Measurements from ENCODE around the gene U2AF1L4. TPM values are rescaled to one million over a fixed set of nuclear protein-coding genes. Genes with fewer than 3 reads are reported as not detected.
A peak's percentile ranks its signal among the peaks of the same experiment; 100 is the strongest.

U2AF1L4 gene
- total RNA-seq, 4 donors from 2014 or later: 7.9 to 31.1 (median 20.9) TPM

DNA sequence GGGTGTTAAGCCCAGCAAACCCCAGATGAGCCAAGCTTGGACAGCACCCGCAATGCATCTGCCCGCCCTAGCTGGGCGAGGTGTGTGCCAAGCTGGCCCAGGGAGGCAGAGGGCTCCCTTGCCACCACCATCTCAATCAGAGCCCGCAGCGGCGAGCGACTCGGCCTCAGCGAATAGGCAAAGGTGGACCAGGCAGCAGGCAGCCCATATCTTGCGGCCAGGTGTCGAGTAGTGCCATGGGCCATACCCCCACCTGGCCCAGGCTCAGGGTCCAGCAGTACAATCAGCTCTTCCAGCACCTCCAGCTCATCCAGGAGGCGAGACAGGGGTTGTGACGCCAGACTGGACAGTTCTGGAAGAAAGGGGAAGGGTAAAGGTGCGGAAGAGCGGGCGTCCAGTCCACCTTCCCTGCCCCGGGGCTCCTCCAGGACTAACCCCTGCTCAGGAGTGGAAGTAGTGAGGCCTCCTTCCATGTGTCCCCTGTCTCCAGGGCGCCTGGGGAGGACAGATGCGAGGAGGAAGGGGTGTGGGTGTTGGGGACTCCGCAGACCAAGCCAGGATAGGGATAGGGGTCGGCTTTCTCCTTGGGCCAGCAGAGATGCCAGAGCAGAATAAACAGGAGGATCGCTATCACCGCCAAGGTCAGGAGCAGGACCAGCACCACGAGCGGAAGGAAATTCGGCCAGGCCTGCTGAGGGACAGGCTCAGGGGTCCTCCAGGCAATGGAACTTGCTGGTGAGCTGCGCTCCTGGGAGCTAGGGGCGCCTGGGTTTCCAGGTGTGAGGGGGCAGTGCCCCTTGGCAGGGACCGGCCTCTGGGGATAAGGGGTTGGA is 5.7 kb downstream of the U2AF1L4 start:
- H3K27me3 ChIP-seq: no peaks in the 10 kb centered on the region
- WGBS: 76% methylated on average over 18 of the region's 29 CpGs
- H3K36me3 ChIP-seq: peaks cover 31 to 73% (median 58%) of the 10 kb centered on the region in 4 donors
- peak overlapping the region; percentile 58 to 67 (median 66) for H3K4me3 ChIP-seq
- peak overlapping the region; percentile 80 to 94 (median 88) for H3K27ac ChIP-seq (replicated peaks in 1 of 4)
- no peak for DNase-seq (ENCODE audit: extremely low spot score)
- intact Hi-C loops (cut with DNase I): no loop called here
- H3K9me3 ChIP-seq: no peaks in the 10 kb centered on the region
- TF ChIP-seq POLR2AphosphoS5 (IDR thresholded peaks at IDR 0.05) (no peak), POLR2A (IDR thresholded peaks at IDR 0.05; ENCODE audit: low read depth) (no peak), EP300 (IDR thresholded peaks at IDR 0.05) (no peak)
- TF ChIP-seq, protein P1, sequence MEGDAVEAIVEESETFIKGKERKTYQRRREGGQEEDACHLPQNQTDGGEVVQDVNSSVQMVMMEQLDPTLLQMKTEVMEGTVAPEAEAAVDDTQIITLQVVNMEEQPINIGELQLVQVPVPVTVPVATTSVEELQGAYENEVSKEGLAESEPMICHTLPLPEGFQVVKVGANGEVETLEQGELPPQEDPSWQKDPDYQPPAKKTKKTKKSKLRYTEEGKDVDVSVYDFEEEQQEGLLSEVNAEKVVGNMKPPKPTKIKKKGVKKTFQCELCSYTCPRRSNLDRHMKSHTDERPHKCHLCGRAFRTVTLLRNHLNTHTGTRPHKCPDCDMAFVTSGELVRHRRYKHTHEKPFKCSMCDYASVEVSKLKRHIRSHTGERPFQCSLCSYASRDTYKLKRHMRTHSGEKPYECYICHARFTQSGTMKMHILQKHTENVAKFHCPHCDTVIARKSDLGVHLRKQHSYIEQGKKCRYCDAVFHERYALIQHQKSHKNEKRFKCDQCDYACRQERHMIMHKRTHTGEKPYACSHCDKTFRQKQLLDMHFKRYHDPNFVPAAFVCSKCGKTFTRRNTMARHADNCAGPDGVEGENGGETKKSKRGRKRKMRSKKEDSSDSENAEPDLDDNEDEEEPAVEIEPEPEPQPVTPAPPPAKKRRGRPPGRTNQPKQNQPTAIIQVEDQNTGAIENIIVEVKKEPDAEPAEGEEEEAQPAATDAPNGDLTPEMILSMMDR (IDR thresholded peaks at IDR 0.05): no peak
- peaks cover 22 to 59% (median 35%) of the 10 kb centered on the region in 4 donors for H3K4me1 ChIP-seq

- H3K4me3 ChIP-seq: no peak overlapping the region
- peaks cover 16 to 52% (median 28%) of the 10 kb centered on the region in 4 donors for H3K4me1 ChIP-seq
- DNase-seq (ENCODE audit: extremely low spot score): no peak
- peak overlapping the region in 2 of 4 donors; percentile 20 to 94 for H3K27ac ChIP-seq (replicated peaks in 1 of 4)
- H3K36me3 ChIP-seq: peaks cover 37 to 75% (median 62%) of the 10 kb centered on the region in 4 donors
- intact Hi-C loops (cut with DNase I): no loop called here
- TF ChIP-seq POLR2AphosphoS5 (IDR thresholded peaks at IDR 0.05): no peak
- TF ChIP-seq EP300 (IDR thresholded peaks at IDR 0.05): no peak
- TF ChIP-seq, protein P1 (IDR thresholded peaks at IDR 0.05): no peak
- TF ChIP-seq POLR2A (IDR thresholded peaks at IDR 0.05; ENCODE audit: low read depth): no peak
- WGBS: 83% methylated on average over 1 of the region's 2 CpGs
- no peaks in the 10 kb centered on the region for H3K9me3 ChIP-seq
- H3K27me3 ChIP-seq: no peaks in the 10 kb centered on the region
Observed at GRCh38 chr19:35738887-35739229, 6.4 kb downstream of the U2AF1L4 start.

DNA sequence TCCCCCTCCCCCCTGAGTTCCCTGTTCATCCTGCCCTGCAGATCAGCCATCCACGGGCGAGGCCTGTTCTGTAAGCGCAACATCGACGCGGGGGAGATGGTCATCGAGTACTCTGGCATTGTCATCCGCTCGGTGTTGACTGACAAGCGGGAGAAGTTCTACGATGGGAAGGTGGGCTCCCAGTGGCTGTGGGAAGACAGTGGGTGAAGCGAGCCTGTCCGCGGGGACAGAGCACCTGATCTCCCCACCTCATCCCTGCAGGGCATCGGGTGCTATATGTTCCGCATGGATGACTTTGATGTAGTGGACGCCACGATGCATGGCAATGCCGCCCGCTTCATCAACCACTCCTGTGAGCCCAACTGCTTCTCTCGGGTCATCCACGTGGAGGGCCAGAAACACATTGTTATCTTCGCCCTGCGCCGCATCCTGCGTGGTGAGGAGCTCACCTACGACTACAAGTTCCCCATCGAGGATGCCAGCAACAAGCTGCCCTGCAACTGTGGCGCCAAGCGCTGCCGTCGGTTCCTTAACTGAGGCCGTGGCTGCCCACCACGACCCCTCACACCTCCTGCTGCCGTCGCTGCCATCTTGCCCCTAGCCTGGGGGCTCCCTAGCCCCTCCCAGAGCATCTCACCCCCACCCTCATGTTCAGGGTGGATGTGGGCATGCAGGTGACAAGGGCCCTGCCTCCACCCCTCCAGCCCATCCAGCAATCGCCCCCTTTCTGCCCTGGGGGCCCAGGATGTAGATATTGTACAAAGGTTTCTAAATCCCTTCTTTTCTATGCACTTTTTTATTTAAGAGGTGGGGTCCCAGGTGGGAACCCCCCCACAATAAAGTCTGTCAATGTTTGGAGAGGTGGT is 7.0 kb downstream of the U2AF1L4 start:
- no peaks in the 10 kb centered on the region for H3K9me3 ChIP-seq
- intact Hi-C loops (cut with DNase I): no loop called here
- peaks cover 43 to 75% (median 66%) of the 10 kb centered on the region in 4 donors for H3K36me3 ChIP-seq
- no peaks in the 10 kb centered on the region for H3K27me3 ChIP-seq
- 90% methylated on average over 33 of the region's 37 CpGs for WGBS
- DNase-seq (ENCODE audit: extremely low spot score): no peak
- H3K27ac ChIP-seq (replicated peaks in 1 of 4): peak overlapping the region in 1 of 4 donors; percentile 94
- no peak overlapping the region for H3K4me3 ChIP-seq
- peaks cover 14 to 46% (median 26%) of the 10 kb centered on the region in 4 donors for H3K4me1 ChIP-seq
- TF ChIP-seq POLR2AphosphoS5 (IDR thresholded peaks at IDR 0.05) (no peak), EP300 (IDR thresholded peaks at IDR 0.05) (no peak), POLR2A (IDR thresholded peaks at IDR 0.05; ENCODE audit: low read depth) (no peak)
- TF ChIP-seq, protein P1 (IDR thresholded peaks at IDR 0.05): no peak

DNA sequence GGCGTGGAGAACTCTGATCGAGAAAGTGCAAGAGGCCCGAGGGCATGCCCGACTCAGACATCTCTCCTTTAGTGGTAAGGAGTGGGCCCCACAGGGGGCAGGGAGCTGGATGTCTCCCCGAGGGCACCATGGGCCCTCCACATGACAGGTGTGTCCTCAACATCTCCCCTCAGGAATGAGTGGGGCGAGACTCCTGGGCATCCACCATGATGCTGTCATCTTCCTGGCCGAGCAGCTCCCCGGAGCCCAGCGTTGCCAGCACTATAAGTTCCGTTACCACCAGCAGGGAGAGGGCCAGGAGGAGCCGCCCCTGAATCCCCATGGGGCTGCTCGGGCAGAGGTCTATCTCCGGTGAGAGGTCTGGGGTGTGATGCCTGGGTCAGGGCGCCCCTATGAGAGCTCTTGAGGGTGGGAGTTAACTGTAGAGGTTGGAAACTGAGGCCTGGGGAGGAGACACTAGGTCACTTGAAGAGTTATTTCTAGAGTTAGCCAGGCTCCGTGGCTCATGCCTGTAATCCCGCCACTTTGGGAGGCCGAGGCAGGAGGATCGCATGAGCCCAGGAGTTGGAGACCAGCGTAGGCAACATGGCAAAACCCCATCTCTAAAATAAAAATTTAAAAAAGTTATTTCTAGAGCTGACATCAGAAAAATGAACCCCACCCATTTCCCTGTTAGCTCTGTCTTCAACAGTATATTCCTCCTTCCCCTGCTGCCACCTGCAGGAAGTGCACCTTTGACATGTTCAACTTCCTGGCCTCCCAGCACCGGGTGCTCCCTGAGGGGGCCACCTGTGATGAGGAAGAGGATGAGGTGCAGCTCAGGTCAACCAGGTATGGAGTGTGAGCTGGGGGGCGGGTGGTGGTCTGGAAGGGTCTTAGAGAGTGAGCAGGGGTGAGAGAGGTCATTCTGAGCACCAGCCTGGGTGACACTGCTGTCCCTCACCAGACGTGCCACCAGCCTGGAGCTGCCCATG is 8.0 kb downstream of the U2AF1L4 start:
- intact Hi-C loops (cut with DNase I): no loop called here
- H3K9me3 ChIP-seq: no peaks in the 10 kb centered on the region
- TF ChIP-seq, protein P1 (IDR thresholded peaks at IDR 0.05): no peak
- TF ChIP-seq POLR2AphosphoS5 (IDR thresholded peaks at IDR 0.05): peak in 1 of 2 donors; percentile 8
- peaks cover 51 to 75% (median 71%) of the 10 kb centered on the region in 4 donors for H3K36me3 ChIP-seq
- DNase-seq (ENCODE audit: extremely low spot score): no peak
- H3K27me3 ChIP-seq: no peaks in the 10 kb centered on the region
- no peak overlapping the region for H3K4me3 ChIP-seq
- WGBS: 91% methylated on average over 20 of the region's 22 CpGs
- H3K4me1 ChIP-seq: peaks cover 14 to 36% (median 24%) of the 10 kb centered on the region in 4 donors
- peak overlapping the region in 1 of 4 donors; percentile 30 for H3K27ac ChIP-seq (replicated peaks in 1 of 4)
